HL-60/S4 treated with retinoic acid at 250 ng/mL for 4 days and 3 days (cell line): ENCODE results near the gene NDE1.

Source experiments
- in situ Hi-C: fragments of 300-500 bp; cut with MboI; formaldehyde crosslinking; loops from 2 replicates; pipeline ENCODE4 v1.7.0; 2022; ENCODE audit warnings: low sequenced_read_pairs

NDE1 gene

GRCh38 chr16:15732416-15732815, 82.4 kb downstream of the NDE1 start:
- in situ Hi-C loops, result no loop called here

- in situ Hi-C loops, result no loop called here
Measured at GRCh38 chr16:15735610-15736009, 85.6 kb downstream of the NDE1 start.

- in situ Hi-C loops, result no loop called here
Measured at GRCh38 chr16:15736529-15736928, 86.5 kb downstream of the NDE1 start.

GRCh38 chr16:15737140-15737644, 87.1 kb downstream of the NDE1 start:
- in situ Hi-C loops, result no loop called here

- in situ Hi-C loops, result no loop called here
Measured at GRCh38 chr16:15739464-15739863, 89.4 kb downstream of the NDE1 start.

- in situ Hi-C loops, result no loop called here
Measured at GRCh38 chr16:15739950-15740349, 89.9 kb downstream of the NDE1 start.

GRCh38 chr16:15741207-15741871, 91.3 kb downstream of the NDE1 start:
- in situ Hi-C loops, result no loop called here

- in situ Hi-C loops, result no loop called here
Measured at GRCh38 chr16:15742716-15743115, 92.7 kb downstream of the NDE1 start.

- in situ Hi-C loops, result no loop called here
Measured at GRCh38 chr16:15743657-15744056, 93.6 kb downstream of the NDE1 start.

- in situ Hi-C loops, result no loop called here
Measured at GRCh38 chr16:15746332-15746731, 96.3 kb downstream of the NDE1 start.

- in situ Hi-C loops, result no loop called here
Measured at GRCh38 chr16:15747937-15748336, 97.9 kb downstream of the NDE1 start.

- in situ Hi-C loops, result no loop called here
Measured at GRCh38 chr16:15748654-15749053, 98.6 kb downstream of the NDE1 start.

- in situ Hi-C loops, result no loop called here
Measured at GRCh38 chr16:15749371-15749770, 99.3 kb downstream of the NDE1 start.

GRCh38 chr16:15749985-15750384, 99.9 kb downstream of the NDE1 start:
- in situ Hi-C loops, result no loop called here

- in situ Hi-C loops, result no loop called here
Measured at GRCh38 chr16:15751940-15752339, 101.9 kb downstream of the NDE1 start.

GRCh38 chr16:15752717-15753488, 102.9 kb downstream of the NDE1 start:
- in situ Hi-C loops, result no loop called here

- in situ Hi-C loops, result no loop called here
Measured at GRCh38 chr16:15754821-15755534, 104.9 kb downstream of the NDE1 start.

GRCh38 chr16:15757077-15757386, 107.0 kb downstream of the NDE1 start:
- in situ Hi-C loops, result no loop called here

GRCh38 chr16:15757630-15758251, 107.7 kb downstream of the NDE1 start:
- in situ Hi-C loops, result no loop called here

- in situ Hi-C loops, result no loop called here
Measured at GRCh38 chr16:15759070-15759469, 109.0 kb downstream of the NDE1 start.

GRCh38 chr16:15760129-15760528, 110.1 kb downstream of the NDE1 start:
- in situ Hi-C loops, result no loop called here
